OCI-LY7 (cell line): ENCODE data around the gene RANBP17. TPM values are rescaled to one million over a fixed set of nuclear protein-coding genes. Genes with fewer than 3 reads are reported as not detected.

Experiments used
- BruUV-seq: library from RNA; stranded (reverse); fragments of 400-500 nt; replicated peaks from 2 replicates; lab custom pipeline; 2021; lab: Mats Ljungman, UMichigan
- CTCF ChIA-PET: fragments of 300-600 bp; sonication (Branson Sonifier 250); formaldehyde crosslinking; loops from one replicate; lab custom pipeline; 2022; ENCODE audit warnings: antibody characterized with exemption; ENCODE audit not compliant: unreplicated experiment; lab: Charles Lee
- POLR2A ChIA-PET: fragments of 300-600 bp; sonication (Branson Sonifier 250); formaldehyde crosslinking; loops from one replicate; lab custom pipeline; 2022; ENCODE audit warnings: antibody characterized with exemption; lab: Charles Lee
- DNase-seq: peaks from one replicate; pipeline ENCODE4 v3.0.0-alpha.2; 2015; ENCODE audit warnings: low spot score
- H2AFZ ChIP-seq: fragments of 200-600 bp; sonication (generic), shearing (Covaris generic); 2 replicates; pipeline ENCODE4 v1.6.1; 2014; ENCODE audit warnings: mild to moderate bottlenecking, antibody characterized with exemption, low read length, moderate library complexity
- H3K27ac ChIP-seq: fragments of 200-600 bp; sonication (generic); 2 replicates; pipeline ENCODE4 v1.5.1; 2014; ENCODE audit warnings: mixed run types, low read depth, mild to moderate bottlenecking, moderate library complexity, low read length, inconsistent platforms; ENCODE audit not compliant: poor library complexity, severe bottlenecking
- H3K36me3 ChIP-seq: fragments of 200-600 bp; sonication (generic); 2 replicates; pipeline ENCODE4 v1.6.1; 2014; ENCODE audit warnings: mild to moderate bottlenecking, antibody characterized with exemption, low read length, moderate library complexity, mixed read lengths; ENCODE audit not compliant: insufficient read depth
- H3K4me1 ChIP-seq: fragments of 200-600 bp; sonication (generic); 2 replicates; pipeline ENCODE4 v1.5.1; 2014; ENCODE audit warnings: mild to moderate bottlenecking, low read length; ENCODE audit not compliant: insufficient read depth, poor library complexity, severe bottlenecking
- H3K4me2 ChIP-seq: fragments of 200-600 bp; sonication (generic); 2 replicates; pipeline ENCODE4 v1.6.1; 2014; ENCODE audit warnings: mild to moderate bottlenecking, low read length
- H3K4me3 ChIP-seq: fragments of 200-600 bp; sonication (generic); 2 replicates; pipeline ENCODE4 v1.5.1; 2014; ENCODE audit warnings: mild to moderate bottlenecking, low read depth, low read length; ENCODE audit not compliant: poor library complexity, severe bottlenecking
- H3K79me2 ChIP-seq: fragments of 200-600 bp; sonication (generic); 2 replicates; pipeline ENCODE4 v1.6.1; 2016; ENCODE audit warnings: low read depth, mild to moderate bottlenecking, low read length, moderate library complexity, mixed read lengths; ENCODE audit not compliant: insufficient read depth
- H3K9me2 ChIP-seq: fragments of 200-600 bp; sonication (generic); 2 replicates; pipeline ENCODE4 v1.6.1; 2016; ENCODE audit warnings: mild to moderate bottlenecking, low read length, mixed read lengths; ENCODE audit not compliant: insufficient read depth
- H3K9me3 ChIP-seq: fragments of 200-600 bp; sonication (generic); 2 replicates; pipeline ENCODE4 v1.6.1; 2014; ENCODE audit warnings: mild to moderate bottlenecking, mixed run types, low read length, mixed read lengths
- H4K20me1 ChIP-seq: fragments of 200-600 bp; sonication (generic); 2 replicates; pipeline ENCODE4 v1.6.1; 2014; ENCODE audit warnings: mild to moderate bottlenecking, antibody characterized with exemption, low read length, moderate library complexity, mixed read lengths; ENCODE audit not compliant: insufficient read depth
- EZH2phosphoT487 ChIP-seq: fragments of 200-600 bp; sonication (generic); IDR thresholded peaks from 2 replicates; pipeline ENCODE4 v1.6.1; 2018; ENCODE audit warnings: low read depth, borderline replicate concordance, mild to moderate bottlenecking, mixed run types, antibody characterized with exemption, low read length, moderate library complexity, mixed read lengths
- intact Hi-C: fragments of 100-400 bp; cut with micrococcal nuclease; formaldehyde crosslinking; loops from one replicate; pipeline ENCODE4 v1.10.0; 2022; ENCODE audit not compliant: unreplicated experiment
- total RNA-seq, 2 experiments: library from RNA; depleted of rRNA in 1 of 2; stranded (reverse); fragments of >200 nt in 1 of 2; shearing (Covaris generic) in 1 of 2; gene quantifications; 2 replicates each; pipeline ENCODE4 v1.2.3, GENCODE V29; 2014 to 2022
- TF ChIP-seq, protein P1 (sequence below): fragments of 200-600 bp; sonication (generic); conservative IDR thresholded peaks from 2 replicates; pipeline ENCODE4 v1.5.1; 2014; ENCODE audit warnings: mild to moderate bottlenecking, antibody characterized with exemption, low read length, moderate library complexity, mixed read lengths

RANBP17 gene
- total RNA-seq, 2 experiments from 2014 or later = not detected

DNA sequence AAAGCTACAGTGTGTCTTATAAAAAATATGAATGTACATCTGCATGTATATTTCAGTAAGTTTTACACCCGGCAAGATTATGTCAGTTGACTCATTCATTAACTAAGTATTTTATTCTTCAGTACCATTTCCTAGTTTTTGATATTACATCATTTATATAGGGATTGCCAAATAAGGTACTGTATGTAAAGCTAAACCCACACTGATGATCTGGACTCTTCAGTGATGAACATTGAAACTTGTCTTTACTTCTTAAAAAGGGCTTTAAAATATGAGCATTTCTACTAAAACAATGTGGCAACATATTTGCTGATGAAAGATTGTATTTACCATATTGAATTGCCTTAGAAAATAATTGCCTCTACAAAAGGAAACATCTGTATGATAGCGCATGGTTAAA is 295.5 kb downstream of the RANBP17 start:
- H3K79me2 ChIP-seq = no peaks in the 10 kb centered on the region
- H3K4me1 ChIP-seq = no peaks in the 10 kb centered on the region
- BruUV-seq = no TSS peak
- TF ChIP-seq, protein P1, sequence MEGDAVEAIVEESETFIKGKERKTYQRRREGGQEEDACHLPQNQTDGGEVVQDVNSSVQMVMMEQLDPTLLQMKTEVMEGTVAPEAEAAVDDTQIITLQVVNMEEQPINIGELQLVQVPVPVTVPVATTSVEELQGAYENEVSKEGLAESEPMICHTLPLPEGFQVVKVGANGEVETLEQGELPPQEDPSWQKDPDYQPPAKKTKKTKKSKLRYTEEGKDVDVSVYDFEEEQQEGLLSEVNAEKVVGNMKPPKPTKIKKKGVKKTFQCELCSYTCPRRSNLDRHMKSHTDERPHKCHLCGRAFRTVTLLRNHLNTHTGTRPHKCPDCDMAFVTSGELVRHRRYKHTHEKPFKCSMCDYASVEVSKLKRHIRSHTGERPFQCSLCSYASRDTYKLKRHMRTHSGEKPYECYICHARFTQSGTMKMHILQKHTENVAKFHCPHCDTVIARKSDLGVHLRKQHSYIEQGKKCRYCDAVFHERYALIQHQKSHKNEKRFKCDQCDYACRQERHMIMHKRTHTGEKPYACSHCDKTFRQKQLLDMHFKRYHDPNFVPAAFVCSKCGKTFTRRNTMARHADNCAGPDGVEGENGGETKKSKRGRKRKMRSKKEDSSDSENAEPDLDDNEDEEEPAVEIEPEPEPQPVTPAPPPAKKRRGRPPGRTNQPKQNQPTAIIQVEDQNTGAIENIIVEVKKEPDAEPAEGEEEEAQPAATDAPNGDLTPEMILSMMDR = no peak
- TF ChIP-seq EZH2phosphoT487 = no peak
- H4K20me1 ChIP-seq = no peaks in the 10 kb centered on the region
- intact Hi-C loops = no loop called here
- no peaks in the 10 kb centered on the region for H3K9me2 ChIP-seq
- H3K4me3 ChIP-seq = no peak overlapping the region
- CTCF ChIA-PET = no interaction called here
- no peak for DNase-seq
- no peak overlapping the region for H2AFZ ChIP-seq
- H3K4me2 ChIP-seq = no peak overlapping the region
- POLR2A ChIA-PET = no interaction called here
- no peaks in the 10 kb centered on the region for H3K36me3 ChIP-seq
- no peaks in the 10 kb centered on the region for H3K9me3 ChIP-seq
- no peak overlapping the region for H3K27ac ChIP-seq

DNA sequence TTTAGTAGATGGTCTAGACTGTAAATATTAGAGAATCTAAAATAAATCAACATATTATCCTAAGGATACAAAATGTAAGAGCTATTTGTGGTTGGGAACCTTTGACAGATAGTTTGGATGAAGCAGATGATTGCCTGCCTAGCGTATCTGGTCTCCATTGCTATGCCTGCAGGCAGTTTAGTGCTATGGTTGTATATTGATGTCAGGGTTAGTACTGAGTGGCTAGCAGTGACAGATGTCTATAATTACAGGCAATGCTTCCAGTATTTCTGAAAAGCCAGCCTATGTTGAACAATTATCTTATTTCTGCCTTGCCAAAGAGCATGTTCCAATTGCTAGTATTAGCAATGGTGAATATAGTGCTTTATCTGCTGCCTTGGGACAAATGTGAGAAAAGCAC is 296.0 kb downstream of the RANBP17 start:
- Histone ChIP-seq H3K4me3 (no peak overlapping the region), H3K4me1 (no peaks in the 10 kb centered on the region), H3K9me2 (no peaks in the 10 kb centered on the region), H3K9me3 (no peaks in the 10 kb centered on the region), H2AFZ (no peak overlapping the region), H3K4me2 (no peak overlapping the region), H3K36me3 (no peaks in the 10 kb centered on the region), H3K27ac (no peak overlapping the region), H3K79me2 (no peaks in the 10 kb centered on the region), H4K20me1 (no peaks in the 10 kb centered on the region)
- POLR2A ChIA-PET = no interaction called here
- BruUV-seq = no TSS peak
- CTCF ChIA-PET = no interaction called here
- no peak for DNase-seq
- no peak for TF ChIP-seq EZH2phosphoT487
- TF ChIP-seq, protein P1 = no peak
- intact Hi-C loops = no loop called here

DNA sequence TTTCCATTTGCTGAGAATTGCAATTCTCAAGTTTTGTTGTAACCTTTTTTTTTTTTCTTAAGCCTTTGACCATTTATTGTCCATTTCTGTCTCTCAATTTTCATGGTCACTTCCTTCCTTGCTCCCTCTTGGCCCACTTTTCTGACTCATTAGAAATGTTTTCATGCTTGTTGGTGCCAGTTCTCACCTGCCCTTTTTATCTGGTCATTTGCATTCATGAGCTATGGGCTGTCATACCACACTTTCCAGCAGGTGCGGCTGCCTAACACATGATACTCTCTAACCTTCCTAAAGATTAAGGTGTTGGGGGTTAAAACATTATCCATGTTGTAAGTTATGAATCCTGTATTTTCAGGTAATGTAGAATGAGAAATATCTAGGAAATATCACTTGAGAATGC is 296.8 kb downstream of the RANBP17 start:
- Histone ChIP-seq H2AFZ (no peak overlapping the region), H3K79me2 (no peaks in the 10 kb centered on the region), H3K4me2 (no peak overlapping the region), H3K9me3 (no peaks in the 10 kb centered on the region), H4K20me1 (no peaks in the 10 kb centered on the region), H3K9me2 (no peaks in the 10 kb centered on the region), H3K36me3 (no peaks in the 10 kb centered on the region), H3K4me3 (no peak overlapping the region), H3K4me1 (no peaks in the 10 kb centered on the region), H3K27ac (no peak overlapping the region)
- ChIA-PET CTCF (no interaction called here), POLR2A (interaction anchor here (0.7 to 1.0 kb wide), 2 partner anchors 32 to 147 kb away, joined by 3 to 4 read pairs; no protein-coding TSS in a partner anchor)
- no peak for DNase-seq
- TF ChIP-seq, protein P1 = no peak
- no peak for TF ChIP-seq EZH2phosphoT487
- no TSS peak for BruUV-seq
- intact Hi-C loops = no loop called here
